ENCODE measurements around the gene ADGRB2.
A peak's percentile ranks its signal among the peaks of the same experiment; 100 is the strongest.

The ADGRB2 gene

GRCh38 chr1:31764312-31765040, at the start of gene ADGRB2:
Gene ADGRB2, minus strand, starts transcription at chr1:31764340. Its CDS starts 7,119 bp downstream, at chr1:31757221.
- peak; percentile 28 for DNase-seq

DNA sequence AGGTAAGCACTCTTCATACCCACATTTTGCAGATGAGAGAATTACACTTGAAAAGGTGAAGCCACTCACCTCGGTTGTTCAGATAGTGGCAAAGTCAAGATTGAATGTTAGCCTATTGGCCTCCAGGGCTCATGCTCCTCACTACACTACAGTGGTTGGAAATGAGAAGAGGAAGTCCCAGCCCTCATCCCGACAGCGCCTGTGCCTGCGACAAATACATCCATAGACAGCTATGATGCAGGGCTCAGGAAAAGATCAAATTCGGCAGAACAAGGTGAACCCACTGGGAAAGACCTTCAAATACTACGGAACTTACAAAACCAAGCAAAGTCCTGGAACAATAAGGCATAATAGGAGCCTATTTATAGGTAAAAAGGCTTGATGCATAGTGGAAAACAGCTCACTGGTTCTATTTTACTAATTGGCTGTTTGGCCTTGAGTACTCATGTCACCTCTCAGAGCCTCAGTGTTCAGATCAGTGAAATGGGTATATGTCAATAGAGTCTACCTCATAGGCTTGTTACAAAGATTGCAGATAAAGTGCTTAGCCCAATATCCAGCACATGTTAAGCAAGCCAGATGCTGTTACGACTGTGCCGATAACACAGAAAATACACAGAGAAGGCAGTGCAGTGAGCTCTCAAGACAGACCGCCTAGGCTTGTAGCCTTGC, 48.2 kb upstream of the ADGRB2 start:
- DNase-seq: no peak

GRCh38 chr1:31811605-31812004, 47.5 kb upstream of the ADGRB2 start:
- peak; percentile 88 for DNase-seq

DNA sequence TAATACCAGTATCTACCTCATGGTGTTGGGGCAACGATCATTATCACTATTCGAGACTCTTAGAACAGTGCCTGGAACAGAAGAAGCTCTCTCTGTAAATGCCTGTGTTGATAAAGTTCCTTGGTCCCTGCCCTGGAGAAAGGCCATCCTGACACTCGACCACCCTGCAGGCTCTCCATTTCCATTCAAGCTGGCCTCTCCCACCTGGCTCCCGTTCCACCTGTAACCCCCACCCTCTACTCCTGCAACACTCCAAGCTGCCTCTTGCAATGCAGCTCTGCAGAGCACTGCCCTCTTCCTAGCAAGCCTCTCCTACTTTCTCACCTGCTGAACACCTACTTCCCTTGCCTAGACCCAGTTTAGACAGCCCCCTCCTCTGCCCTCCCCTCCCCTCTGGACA, 45.6 kb upstream of the ADGRB2 start:
- no peak for DNase-seq

DNA sequence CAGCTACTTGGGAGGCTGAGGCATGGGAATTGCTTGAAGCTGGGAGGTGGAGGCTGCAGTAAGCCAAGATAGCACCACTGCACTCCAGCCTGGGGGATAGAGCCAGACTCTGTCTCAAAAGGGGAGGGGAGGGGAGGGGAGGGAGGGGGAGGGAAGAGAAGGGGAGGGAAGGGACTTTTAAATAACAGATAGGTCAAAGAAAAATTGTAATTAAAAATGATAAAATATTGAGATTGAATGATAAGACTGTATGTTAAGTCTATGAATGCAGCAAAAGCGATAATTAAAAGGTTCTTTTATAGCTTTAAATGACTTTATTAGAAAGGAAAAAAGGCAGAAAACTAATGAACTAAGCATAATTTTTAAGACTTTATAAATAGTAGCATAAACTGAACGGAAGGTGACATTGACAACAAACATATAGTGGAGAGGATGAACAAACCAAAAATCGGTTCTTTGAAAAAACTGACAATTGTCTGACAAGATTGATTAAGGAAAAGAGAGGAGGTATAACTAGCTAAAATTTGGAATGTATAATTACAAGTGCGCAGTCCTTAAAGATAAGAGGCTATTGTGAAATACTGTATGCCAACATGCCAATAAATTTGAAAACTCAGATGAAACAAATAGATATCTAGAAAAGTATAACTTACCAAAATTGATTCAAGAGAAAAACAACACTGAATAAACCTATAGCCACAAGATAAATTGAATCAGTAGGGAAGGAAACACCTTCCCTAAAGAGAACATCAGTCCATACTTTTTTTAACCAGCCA, 43.3 kb upstream of the ADGRB2 start:
- DNase-seq: no peak

DNA sequence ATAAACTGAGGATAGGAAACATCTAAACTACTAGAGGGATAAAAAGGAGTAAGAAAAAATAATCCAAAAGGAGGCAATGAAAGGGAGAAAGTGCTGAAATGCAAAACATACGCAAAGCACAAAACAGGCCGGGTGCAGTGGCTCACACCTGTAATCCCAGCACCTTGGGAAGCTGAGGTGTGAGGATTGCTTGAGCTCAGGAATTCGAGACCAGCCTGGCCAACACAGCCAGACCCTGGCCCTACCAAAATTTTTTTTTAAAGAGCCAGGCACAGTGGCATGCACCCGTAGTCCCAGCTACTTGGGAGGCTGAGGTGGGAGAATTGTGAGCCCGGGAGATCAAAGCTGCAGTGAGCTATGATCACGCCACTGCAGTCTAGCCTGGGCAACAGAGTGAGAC, 41.2 kb upstream of the ADGRB2 start:
- no peak for DNase-seq

GRCh38 chr1:31804098-31804497, 40.0 kb upstream of the ADGRB2 start:
- no peak for DNase-seq

- no peak for DNase-seq
Observed at GRCh38 chr1:31803610-31804009, 39.5 kb upstream of the ADGRB2 start.

- no peak for DNase-seq
Observed at GRCh38 chr1:31802190-31803150, 38.3 kb upstream of the ADGRB2 start.

GRCh38 chr1:31801458-31801857, 37.3 kb upstream of the ADGRB2 start:
- DNase-seq: no peak

DNA sequence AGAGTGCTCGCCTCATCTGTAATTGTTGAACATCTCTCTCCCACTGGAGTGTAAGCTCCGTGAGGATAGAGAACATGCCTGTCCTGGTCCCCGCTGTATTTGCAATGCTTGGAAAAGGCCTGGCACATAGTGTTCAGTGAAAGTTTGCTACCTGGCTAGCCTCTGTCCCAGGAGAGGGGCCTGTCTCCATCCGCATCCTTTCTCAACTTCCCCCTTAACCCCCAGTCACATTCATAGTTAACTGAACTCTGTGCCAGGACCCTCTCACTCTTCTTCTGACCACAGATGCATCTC, 36.5 kb upstream of the ADGRB2 start:
- no peak for DNase-seq

DNA sequence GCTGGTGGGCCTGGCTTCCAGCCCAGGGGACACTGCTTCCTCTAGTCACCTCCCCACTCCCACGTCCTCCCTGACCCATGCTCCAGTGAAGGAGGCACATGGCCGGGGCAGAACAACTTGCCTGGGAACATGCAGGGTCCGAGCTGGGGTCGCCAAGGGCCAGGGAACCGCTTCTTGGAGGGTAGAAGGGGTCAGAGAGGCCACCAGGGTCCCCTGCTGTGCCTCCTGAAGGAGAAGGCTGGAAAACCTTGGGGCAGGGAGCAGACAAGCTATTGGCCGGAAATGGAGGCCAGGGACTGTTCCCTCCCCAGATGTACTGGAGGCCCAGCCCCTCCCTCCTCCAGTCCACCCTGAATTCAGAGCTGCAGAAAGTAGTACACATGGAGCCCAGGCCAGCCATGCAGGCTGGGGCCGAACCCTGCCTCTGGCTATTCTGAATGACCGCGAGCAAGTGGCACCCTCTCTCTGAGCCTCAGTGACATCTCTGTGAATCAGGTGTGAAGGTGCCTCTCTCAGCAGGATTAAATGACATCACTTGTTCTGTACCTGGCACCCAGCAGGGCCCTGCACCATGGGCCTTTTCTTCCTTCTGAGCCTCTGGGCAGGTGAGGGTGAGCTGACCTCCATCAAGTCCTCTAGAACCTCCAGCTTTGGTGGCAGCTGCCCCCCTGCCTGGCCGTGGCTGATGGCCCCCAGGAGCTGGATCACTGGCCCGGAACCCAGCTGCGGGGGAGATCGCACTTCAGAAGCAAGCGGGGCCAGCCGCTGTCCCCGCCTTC, 35.9 kb upstream of the ADGRB2 start:
- DNase-seq: no peak

DNA sequence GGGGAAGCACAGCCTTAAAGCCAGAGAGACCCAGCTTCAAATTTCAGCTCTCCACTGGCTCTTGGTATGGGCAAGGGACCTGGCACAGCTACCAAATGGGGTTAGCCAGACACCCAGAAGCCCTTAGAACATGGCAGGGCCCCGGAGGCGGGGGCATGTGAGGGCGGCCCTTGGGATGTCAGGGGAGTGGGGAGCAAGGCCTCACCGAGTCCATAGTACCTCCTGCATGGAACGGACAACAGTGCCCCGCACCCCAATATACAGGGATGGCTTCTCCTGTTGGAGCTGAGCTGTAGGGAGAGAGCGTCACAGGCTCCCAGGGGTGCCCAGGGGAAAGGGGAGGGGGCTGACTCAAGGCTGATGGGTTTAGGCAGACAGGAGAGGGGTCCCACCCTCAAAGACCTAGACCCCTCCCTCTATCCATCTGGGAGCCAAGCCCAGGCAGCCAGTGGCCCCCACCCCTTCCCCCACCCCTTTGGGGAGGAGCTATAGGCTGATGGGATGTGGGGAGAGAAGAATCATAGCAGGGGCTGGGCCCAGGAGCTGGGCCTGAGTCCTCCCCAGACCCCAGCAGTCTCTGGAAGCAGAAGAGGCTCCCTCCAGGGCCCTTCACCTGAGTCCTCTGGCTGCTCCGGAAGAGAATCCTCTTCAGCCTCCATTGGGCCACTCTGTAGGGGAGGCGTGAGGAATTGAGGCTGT, 35.2 kb upstream of the ADGRB2 start:
- DNase-seq: no peak

DNA sequence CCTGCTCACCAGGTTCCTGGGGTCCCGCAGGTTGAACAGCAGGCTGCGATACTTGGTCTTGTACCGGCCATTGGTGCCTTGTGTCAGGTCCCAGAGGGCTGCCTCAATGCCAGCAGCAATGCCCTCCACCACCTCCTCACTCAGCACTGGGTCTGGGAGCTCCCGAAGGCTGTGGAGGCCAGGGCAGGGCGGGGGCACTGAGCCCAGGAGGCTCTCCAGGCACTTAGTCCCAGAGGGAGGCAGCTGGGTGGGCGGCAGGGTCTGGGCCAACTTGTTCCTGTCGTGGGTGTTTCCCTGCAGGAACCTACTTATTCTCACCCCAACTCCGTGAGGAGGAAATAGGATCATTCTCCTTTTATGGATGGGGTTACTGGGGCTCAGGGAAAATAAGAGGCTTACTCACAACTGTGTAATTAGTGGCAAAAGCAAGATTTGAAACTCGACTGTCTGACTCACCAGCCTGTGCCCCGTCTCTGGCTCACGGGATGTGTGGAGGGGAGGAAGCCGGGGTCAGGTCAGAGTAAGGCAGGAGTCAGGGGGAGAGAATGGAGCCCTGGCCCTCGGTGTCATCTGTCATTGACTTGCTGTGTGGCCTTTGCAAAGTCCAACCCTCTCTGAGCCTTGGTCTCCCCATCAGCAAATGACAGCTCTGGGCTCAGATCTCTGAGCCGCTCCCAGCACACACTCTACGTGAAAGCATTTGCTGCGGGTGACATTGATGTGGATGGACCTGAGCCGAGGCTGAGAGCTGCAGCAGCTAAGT, 34.5 kb upstream of the ADGRB2 start:
- DNase-seq: no peak

- no peak for DNase-seq
Observed at GRCh38 chr1:31798086-31798432, 33.9 kb upstream of the ADGRB2 start.

GRCh38 chr1:31797216-31797615, 33.1 kb upstream of the ADGRB2 start:
- no peak for DNase-seq

GRCh38 chr1:31796707-31797106, 32.6 kb upstream of the ADGRB2 start:
- DNase-seq: no peak

GRCh38 chr1:31795801-31796621, 31.9 kb upstream of the ADGRB2 start:
- DNase-seq: peak; percentile 92

- no peak for DNase-seq
Observed at GRCh38 chr1:31795096-31795675, 31.0 kb upstream of the ADGRB2 start.

All from NCI-H1105 (cell line).